ENCODE measurements around the gene KCNJ18.
"Not testable (repeated sequence)": the region's sequence is repeated elsewhere in the genome, so short reads cannot be mapped to it uniquely, and the experiment has no call there.

KCNJ18 gene

GRCh38 chr17:21731076-21731475, 38.8 kb downstream of the KCNJ18 start:
- not testable (repeated sequence) for DNase-seq (ENCODE audit: low read depth)

DNA sequence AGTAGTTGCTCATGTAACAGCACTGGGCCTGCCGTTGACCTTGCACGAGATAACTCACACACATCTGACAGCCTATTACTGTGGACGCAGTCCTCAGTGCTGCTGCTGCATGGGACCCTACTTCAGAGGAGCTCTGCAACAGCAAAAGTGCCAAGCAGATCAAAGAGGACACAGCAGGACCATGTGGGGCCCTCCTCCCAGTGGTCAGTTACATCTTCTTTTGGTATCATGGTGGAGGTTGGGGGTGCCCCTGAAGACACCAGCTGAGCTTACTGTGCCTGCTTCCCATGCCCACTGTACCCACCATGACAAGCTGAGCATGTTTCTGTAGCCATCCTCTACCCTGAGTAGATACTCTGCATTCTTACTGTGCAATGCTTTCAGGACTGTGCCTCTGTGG, 41.6 kb downstream of the KCNJ18 start:
- DNase-seq (ENCODE audit: low read depth) = not testable (repeated sequence)

DNA sequence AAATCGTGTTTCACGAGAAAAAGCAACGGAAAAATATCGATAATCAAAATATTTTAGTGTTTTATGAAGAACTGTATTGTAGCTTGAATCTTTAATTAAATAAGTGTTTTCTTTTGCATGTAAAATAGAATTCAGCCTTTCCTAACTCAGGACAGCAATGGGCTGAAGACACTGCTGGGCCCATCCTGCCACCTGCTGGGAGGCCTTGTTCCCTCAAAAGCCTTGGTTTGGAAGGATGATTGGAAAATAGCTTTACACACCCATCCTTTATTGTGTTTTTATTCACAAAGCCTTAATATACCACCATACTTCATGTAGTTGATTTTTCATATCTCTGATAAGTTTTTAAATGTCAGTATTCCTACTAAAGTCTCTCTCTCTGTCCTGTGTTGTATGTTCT, 43.5 kb downstream of the KCNJ18 start:
- DNase-seq (ENCODE audit: low read depth) = not testable (repeated sequence)

GRCh38 chr17:21737015-21737580, 44.8 kb downstream of the KCNJ18 start:
- DNase-seq (ENCODE audit: low read depth) = not testable (repeated sequence)

- DNase-seq (ENCODE audit: low read depth) = not testable (repeated sequence)
These were observed 45.9 kb downstream of the KCNJ18 start for GRCh38 chr17:21738241-21738640.

DNA sequence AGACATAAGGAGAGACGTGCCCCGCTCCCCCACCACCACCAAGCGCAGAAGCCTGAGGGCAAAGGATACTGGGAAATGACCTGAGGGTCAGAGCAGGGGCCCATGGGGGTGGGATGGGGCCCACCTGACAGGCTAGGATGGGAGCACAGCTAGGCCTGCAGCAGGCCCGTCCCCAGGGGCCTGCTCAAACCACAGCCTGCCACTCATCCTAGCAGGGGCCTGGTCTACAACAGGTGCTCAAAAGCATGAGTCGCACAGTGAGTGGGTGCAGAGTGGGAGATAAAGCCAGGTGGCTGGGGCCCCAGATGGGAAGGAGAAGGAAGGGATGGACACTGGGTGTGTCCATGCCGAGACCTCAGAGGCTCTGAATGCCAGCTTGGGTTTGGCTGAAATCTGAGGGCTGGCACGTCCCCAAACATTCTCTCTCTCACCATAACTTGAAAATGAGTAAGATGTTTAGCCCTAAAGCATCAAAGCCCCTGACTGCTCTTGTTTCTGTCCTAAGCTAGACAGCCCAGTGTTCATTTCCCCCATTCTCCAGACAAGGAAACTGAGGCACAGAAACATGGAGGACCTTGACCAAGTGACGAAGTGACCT, 46.7 kb downstream of the KCNJ18 start:
- DNase-seq (ENCODE audit: low read depth) = not testable (repeated sequence)

DNA sequence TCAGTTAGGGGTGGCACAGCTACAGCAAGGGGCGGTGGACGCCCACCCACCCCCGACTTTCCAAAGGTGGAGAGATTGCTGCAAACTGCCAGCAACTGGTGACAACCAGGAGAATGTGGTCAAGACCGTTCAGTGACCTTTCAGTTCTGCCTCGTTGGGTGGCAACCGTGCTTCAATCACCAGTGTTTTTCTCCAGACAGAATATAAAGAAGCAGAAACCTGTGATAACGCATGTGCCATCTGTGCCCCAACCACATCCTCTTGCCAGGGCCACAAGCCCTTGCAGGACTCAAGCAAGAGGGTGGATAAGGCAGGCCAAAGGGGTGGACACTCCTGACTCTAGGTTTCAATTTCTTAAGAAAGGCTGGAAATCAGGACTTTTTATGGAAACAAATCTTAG, 47.2 kb downstream of the KCNJ18 start:
- not testable (repeated sequence) for DNase-seq (ENCODE audit: low read depth)

- not testable (repeated sequence) for DNase-seq (ENCODE audit: low read depth)
These were observed 48.5 kb downstream of the KCNJ18 start for GRCh38 chr17:21740836-21741235.

DNA sequence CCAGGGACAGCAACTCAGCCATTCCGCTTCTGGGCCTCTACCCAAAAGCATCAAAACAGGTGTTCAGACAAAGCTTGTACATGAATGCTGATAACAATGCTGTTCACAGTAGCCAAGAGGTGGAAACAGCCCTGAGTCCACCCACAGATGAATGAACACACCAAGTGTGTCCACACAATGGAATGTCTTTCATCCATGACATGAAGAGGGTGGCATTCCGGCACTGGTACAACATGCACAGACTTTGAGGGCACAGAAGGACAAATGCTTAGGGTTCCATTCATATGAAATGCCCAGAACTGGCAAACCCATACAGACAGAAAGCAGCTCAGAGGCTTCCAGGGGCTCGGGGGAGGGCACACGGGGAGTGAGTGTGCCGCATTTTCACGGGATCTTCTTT, 49.2 kb downstream of the KCNJ18 start:
- not testable (repeated sequence) for DNase-seq (ENCODE audit: low read depth)

DNA sequence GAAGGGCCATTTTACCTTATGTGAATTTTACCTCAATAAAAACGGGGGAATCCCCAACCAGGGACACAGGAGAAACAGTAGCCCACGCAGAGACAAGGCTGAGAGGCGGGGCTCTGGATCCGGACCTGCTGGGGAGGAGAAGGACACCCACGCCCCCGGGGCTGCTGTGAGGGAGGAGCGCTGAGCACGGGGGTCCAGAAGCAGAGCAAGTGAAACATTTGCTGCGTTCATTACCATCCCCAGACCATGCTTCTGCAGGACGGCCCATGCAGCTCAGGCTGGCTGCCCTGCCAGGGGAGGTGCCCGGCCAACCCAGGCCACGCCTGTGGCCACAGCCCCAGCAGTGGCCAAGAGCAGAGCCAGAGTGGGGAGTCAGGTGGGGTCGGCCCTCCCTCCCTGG, 50.0 kb downstream of the KCNJ18 start:
- no peak for DNase-seq (ENCODE audit: low read depth)

GRCh38 chr17:21744151-21744550, 51.8 kb downstream of the KCNJ18 start:
- DNase-seq (ENCODE audit: low read depth) = not testable (repeated sequence)

DNA sequence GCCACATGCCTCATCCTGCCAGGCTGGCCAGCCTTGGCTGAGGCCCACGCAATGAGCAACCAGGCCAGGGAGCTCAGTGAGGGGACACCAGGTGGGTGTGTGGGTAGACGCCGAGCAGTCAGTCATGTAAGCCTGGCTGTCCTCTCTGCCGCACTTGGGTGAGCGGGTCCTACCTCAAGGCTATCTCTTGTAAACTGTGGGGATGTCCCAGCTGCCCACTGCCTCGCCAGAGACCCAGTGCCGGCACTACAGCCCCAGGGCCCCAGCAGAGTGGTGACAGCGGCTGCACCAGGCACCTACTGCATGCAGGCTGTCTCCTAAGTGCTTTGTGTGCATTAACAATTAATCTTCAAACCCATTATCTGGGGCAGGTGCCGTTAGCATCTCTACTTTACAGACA, 52.3 kb downstream of the KCNJ18 start:
- not testable (repeated sequence) for DNase-seq (ENCODE audit: low read depth)

DNA sequence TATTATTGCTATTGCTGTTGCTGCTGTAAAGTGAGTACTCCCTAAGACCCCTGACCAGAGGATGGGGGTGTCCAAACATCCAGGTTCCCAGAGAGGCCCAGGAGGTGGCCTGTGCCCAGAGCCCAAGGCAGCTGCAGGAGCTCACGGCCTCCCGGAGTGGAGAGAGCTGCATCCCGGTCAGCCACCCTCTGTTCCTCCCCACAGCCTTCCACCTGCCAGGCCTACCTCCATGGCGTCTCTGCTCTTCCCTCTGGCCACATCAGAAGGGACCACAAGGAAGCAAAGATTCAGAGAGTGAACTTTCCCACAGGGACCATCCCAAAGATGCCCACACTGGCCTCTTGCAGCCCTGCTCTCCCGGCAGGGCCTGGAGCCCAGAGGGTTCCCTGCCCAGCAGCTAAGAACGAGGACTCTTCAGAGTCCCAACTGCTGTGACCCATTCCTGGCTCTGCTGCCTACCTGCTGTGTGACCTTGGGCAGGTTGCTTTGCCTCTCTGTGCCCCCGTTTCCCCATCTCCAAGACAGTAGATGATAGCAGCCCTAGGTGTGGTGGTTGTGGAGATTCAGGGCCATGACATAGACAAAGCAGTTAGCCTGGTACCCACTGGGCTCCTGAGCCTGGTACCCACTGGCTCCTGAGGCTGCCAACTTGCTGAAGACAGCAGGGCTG, 53.2 kb downstream of the KCNJ18 start:
- DNase-seq (ENCODE audit: low read depth) = not testable (repeated sequence)

GRCh38 chr17:21746415-21746814, 54.1 kb downstream of the KCNJ18 start:
- not testable (repeated sequence) for DNase-seq (ENCODE audit: low read depth)

GRCh38 chr17:21747195-21747915, 55.0 kb downstream of the KCNJ18 start:
- DNase-seq (ENCODE audit: low read depth) = not testable (repeated sequence)

DNA sequence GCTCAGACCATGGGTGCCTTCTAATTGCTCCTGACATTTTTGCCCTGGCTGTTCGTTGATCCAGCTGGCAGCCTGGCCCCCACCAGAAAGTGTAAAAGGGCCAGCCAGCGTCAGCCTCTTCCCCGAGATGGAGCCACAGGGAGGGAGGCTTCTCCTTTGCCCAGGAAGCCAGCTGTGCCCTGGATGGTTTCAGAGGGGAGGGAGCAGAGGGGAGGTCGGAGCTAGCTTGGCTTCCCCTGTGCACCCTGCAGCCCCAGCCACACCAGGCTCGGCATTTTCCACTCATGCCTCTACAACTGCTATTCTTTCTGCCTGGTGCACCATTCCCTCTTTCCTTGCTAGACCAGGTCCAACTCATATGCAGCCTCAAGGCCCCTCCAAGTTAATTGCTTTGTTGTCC, 56.4 kb downstream of the KCNJ18 start:
- DNase-seq (ENCODE audit: low read depth) = not testable (repeated sequence)

- not testable (repeated sequence) for DNase-seq (ENCODE audit: low read depth)
These were observed 57.6 kb downstream of the KCNJ18 start for GRCh38 chr17:21749696-21750531.

DNA sequence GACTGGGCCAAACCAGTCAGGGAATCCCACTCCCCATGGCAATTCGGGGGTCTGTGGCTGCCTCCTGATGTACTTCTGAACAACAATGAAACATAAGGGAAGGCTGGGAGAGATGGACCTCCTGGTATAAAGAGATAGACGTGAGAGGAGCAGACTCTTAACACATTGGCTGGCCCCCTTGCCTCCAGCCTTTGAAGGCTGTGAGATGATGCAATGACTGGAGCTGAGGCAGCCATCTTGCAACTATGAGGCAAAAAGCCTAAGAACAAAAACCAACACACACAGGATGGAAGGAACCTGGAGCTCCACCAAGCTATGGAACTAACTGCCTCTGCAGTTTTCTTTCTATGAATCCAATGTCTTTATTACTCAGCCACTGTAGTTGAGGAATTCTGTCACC, 58.8 kb downstream of the KCNJ18 start:
- not testable (repeated sequence) for DNase-seq (ENCODE audit: low read depth)
